Chondrocyte (in vitro differentiated cells): ENCODE data around the gene SYNGAP1. TPM values are rescaled to one million over a fixed set of nuclear protein-coding genes. Genes with fewer than 3 reads are reported as not detected.

ENCODE experiments used
- DNase-seq: peaks from one replicate; pipeline ENCODE4 v3.0.0; 2021; ENCODE audit warnings: mixed read lengths, low spot score
- H3K27ac Mint-ChIP-seq: one replicate; pipeline ENCODE4 v1.8.0; 2021; ENCODE audit warnings: mild to moderate bottlenecking, moderate library complexity, mixed read lengths; ENCODE audit not compliant: unreplicated experiment
- H3K27me3 Mint-ChIP-seq: 2 replicates; pipeline ENCODE4 v1.8.0; 2021; ENCODE audit warnings: low read depth, mixed read lengths
- H3K36me3 Mint-ChIP-seq: 2 replicates; pipeline ENCODE4 v1.8.0; 2021; ENCODE audit warnings: low read depth, mixed read lengths
- H3K4me1 Mint-ChIP-seq: 2 replicates; pipeline ENCODE4 v1.8.0; 2021; ENCODE audit warnings: low read depth, mild to moderate bottlenecking, mixed read lengths
- H3K4me3 Mint-ChIP-seq: one replicate; pipeline ENCODE4 v1.8.0; 2021; ENCODE audit warnings: mild to moderate bottlenecking, moderate library complexity, mixed read lengths; ENCODE audit not compliant: unreplicated experiment
- H3K9me3 Mint-ChIP-seq: 2 replicates; pipeline ENCODE4 v1.8.0; 2021; ENCODE audit warnings: low read depth, mixed read lengths
- total RNA-seq: library from RNA; stranded (reverse); gene quantifications from 3 replicates; pipeline ENCODE4 v1.2.1, GENCODE V29; 2021
- TF ChIP-seq, protein P1 (sequence below): fragments of 200-600 bp; sonication (generic); IDR thresholded peaks from 2 replicates; pipeline ENCODE4 v1.5.0; 2021; ENCODE audit warnings: antibody characterized with exemption, mild to moderate bottlenecking, moderate library complexity

SYNGAP1 gene
- total RNA-seq, 1 donor from 2014 or later, result 24.7 TPM

- H3K4me1 Mint-ChIP-seq, result peaks cover 4% of the 10 kb centered on the region
- DNase-seq, result no peak
- TF ChIP-seq, protein P1, sequence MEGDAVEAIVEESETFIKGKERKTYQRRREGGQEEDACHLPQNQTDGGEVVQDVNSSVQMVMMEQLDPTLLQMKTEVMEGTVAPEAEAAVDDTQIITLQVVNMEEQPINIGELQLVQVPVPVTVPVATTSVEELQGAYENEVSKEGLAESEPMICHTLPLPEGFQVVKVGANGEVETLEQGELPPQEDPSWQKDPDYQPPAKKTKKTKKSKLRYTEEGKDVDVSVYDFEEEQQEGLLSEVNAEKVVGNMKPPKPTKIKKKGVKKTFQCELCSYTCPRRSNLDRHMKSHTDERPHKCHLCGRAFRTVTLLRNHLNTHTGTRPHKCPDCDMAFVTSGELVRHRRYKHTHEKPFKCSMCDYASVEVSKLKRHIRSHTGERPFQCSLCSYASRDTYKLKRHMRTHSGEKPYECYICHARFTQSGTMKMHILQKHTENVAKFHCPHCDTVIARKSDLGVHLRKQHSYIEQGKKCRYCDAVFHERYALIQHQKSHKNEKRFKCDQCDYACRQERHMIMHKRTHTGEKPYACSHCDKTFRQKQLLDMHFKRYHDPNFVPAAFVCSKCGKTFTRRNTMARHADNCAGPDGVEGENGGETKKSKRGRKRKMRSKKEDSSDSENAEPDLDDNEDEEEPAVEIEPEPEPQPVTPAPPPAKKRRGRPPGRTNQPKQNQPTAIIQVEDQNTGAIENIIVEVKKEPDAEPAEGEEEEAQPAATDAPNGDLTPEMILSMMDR, result no peak
- H3K4me3 Mint-ChIP-seq, result no peak overlapping the region
- H3K9me3 Mint-ChIP-seq, result no peaks in the 10 kb centered on the region
- peaks cover 6% of the 10 kb centered on the region for H3K36me3 Mint-ChIP-seq
- no peak overlapping the region for H3K27ac Mint-ChIP-seq
- H3K27me3 Mint-ChIP-seq, result no peaks in the 10 kb centered on the region
Observed at GRCh38 chr6:33406126-33406525, 13.7 kb upstream of the SYNGAP1 start.

DNA sequence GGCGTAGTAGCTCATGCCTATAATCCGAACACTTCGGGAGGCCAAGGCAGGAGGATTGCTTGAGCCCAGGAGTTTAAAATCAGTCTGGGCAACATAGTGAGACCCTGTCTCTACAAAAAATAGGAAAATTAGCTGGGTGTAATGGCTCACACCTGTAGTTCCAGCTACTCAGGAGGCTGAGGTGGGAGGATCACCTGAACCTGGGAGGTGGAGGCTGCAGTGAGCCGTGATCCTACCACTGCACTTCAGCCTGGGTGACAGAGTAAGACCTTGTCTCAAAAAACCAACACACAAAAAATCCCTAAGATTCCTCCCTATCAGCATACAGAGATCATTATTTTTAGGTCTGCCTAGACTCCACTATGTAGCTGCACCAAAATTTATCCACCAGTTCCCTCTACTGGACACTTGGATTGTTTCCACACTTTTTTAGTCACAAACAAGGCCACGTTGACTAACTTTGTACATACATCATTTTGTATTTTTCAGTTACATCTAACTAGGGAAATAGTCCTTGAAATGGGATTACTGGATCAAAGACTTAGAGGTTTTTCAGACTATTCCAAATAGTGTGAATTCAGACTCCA, 12.6 kb upstream of the SYNGAP1 start:
- H3K27me3 Mint-ChIP-seq, result no peaks in the 10 kb centered on the region
- no peaks in the 10 kb centered on the region for H3K9me3 Mint-ChIP-seq
- peaks cover 11% of the 10 kb centered on the region for H3K4me1 Mint-ChIP-seq
- no peak for DNase-seq
- H3K4me3 Mint-ChIP-seq, result no peak overlapping the region
- TF ChIP-seq, protein P1, result peak; percentile 75
- H3K27ac Mint-ChIP-seq, result no peak overlapping the region
- H3K36me3 Mint-ChIP-seq, result peaks cover 6% of the 10 kb centered on the region

DNA sequence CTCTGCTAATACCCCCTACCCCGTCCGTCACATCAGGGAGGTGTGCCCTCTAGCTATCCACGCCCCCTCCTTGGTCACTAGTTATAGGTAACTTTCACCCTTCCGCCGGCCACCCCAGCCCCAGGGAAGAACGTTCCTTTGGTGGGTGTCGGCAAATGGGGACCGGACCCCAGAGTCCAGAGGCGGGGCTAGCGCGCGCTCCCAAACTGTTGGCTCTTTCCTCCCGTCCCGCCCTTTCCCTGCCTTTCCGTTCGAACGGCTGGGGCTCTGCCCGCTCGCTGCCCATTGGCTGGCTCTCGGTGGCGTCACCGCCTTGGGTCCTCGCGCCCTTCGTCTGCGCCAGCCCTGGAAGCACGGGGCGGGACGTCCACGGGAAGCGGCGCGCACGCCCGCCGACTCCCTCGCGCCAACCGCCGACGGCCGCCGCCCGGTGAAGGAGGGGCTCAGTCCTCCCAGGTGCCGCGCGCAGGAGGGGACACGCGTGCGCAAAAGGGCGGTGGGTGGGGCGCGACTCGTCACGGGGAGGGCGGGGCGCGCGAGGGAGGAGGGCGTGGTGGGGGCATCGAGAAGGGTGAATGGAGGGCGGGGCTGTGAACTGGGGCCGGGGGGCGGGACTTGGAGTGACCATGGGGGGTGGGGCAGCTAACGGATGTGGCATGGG, 9.7 kb upstream of the SYNGAP1 start:
- TF ChIP-seq, protein P1, result no peak
- Mint-ChIP-seq H3K36me3 (peaks cover 9% of the 10 kb centered on the region), H3K9me3 (no peaks in the 10 kb centered on the region), H3K4me3 (peak overlapping the region; percentile 84), H3K27me3 (no peaks in the 10 kb centered on the region), H3K27ac (peak overlapping the region; percentile 92), H3K4me1 (peaks cover 28% of the 10 kb centered on the region)
- DNase-seq, result peak; percentile 100

GRCh38 chr6:33410711-33411631, 8.9 kb upstream of the SYNGAP1 start, which contains the start of gene PHF1:
PHF1 (plus strand) TSS chr6:33411014; CDS start chr6:33412264, 1,250 bp downstream.
- H3K4me1 Mint-ChIP-seq, result peaks cover 36% of the 10 kb centered on the region
- no peak for DNase-seq
- H3K4me3 Mint-ChIP-seq, result peak within 1 kb of the TSS; percentile 84
- H3K27ac Mint-ChIP-seq, result peak within 1 kb of the TSS; percentile 92
- no peaks in the 10 kb centered on the region for H3K9me3 Mint-ChIP-seq
- H3K27me3 Mint-ChIP-seq, result no peaks in the 10 kb centered on the region
- TF ChIP-seq, protein P1, result peak; percentile 59
- H3K36me3 Mint-ChIP-seq, result peaks cover 12% of the 10 kb centered on the region

- Mint-ChIP-seq H3K4me3 (peak overlapping the region; percentile 78), H3K4me1 (peaks cover 43% of the 10 kb centered on the region), H3K9me3 (no peaks in the 10 kb centered on the region), H3K27me3 (no peaks in the 10 kb centered on the region), H3K27ac (peak overlapping the region; percentile 76), H3K36me3 (peaks cover 12% of the 10 kb centered on the region)
- TF ChIP-seq, protein P1, result no peak
- DNase-seq, result no peak
Observed at GRCh38 chr6:33411632-33412005, 8.2 kb upstream of the SYNGAP1 start.
